ENCODE results near the gene PITPNM3. TPM values are rescaled to one million over a fixed set of nuclear protein-coding genes. Genes with fewer than 3 reads are reported as not detected.

The PITPNM3 gene
- total RNA-seq, 1 experiment from 2014 or later, result 4.2 TPM

DNA sequence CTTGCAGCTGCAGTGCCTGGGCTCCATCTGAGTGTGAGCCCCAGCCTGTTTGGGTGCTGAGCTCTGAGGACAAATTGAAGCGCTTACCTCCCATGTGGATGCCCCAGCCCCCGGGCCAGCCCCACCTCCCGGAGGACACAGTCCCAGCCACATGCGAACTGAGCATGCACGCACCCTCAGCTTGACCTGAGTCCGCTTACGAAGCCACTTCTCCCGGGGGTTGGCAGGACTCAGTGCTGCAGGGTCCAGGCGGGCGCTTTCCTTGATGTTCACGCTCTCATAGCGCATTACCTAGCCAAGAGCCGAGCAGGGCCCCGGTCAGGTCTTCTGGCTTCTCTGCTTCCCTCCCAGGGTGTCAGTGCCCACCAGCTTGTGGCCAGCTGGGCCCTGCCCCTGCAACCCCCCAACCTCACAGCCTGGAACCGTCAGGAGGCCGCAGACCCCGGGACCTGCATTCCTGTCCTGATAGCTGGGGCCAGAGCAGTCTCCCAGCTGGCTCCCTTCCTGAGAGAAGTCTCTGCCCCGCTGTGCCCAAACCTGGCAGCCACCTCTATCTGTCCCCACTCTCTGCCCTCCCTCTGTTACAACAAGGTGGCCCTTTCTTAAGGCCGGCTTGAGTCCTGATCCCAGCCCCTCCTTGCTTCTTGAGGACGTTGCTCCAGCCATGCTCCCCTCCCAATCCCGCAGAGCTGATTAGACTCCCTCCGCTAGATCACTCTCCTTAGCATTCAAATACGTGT lies 88.1 kb downstream of the PITPNM3 start:
- Histone ChIP-seq H3K9me3 (ENCODE audit: control insufficient read depth in 1 of 2, insufficient read depth in 1 of 2, low read depth in 1 of 2, low read length in 2 of 2) (peaks cover 0 to 10% of the 10 kb centered on the region in 2 experiments; a peak in 1 of 4 replicates), H3K9ac (ENCODE audit: low read length) (no peak overlapping the region), H2AFZ (ENCODE audit: low read depth, low read length, poor library complexity, severe bottlenecking) (no peak overlapping the region), H3K36me3 (ENCODE audit: control insufficient read depth in 1 of 2, insufficient read depth in 2 of 2, low read length in 2 of 2) (no peaks in the 10 kb centered on the region), H4K20me1 (ENCODE audit: insufficient read depth) (no peaks in the 10 kb centered on the region), H3K27ac (ENCODE audit: low read depth, low read length) (no peak overlapping the region), H3K27me3 (ENCODE audit: insufficient read depth, low read length) (no peaks in the 10 kb centered on the region), H3K9me2 (ENCODE audit: insufficient read depth) (no peaks in the 10 kb centered on the region), H3K79me2 (ENCODE audit: insufficient read depth, low read length) (no peaks in the 10 kb centered on the region), H3K4me2 (ENCODE audit: low read length) (no peak overlapping the region), H3K4me1 (ENCODE audit: control insufficient read depth in 1 of 2, insufficient read depth in 2 of 2, low read length in 2 of 2) (peaks cover 12 to 18% of the 10 kb centered on the region in 2 experiments; a peak in 3 of 4 replicates), H3K4me3 (replicated peaks in 1 of 2; ENCODE audit: low read depth in 1 of 2, low read length in 2 of 2) (no peak overlapping the region)
- RAD21 ChIA-PET (ENCODE audit: low non-redundant PET in 1 of 2, low total read pairs in 2 of 2, uncharacterized antibody in 2 of 2, unreplicated experiment in 2 of 2), result no interaction called here
- POLR2A ChIA-PET, result no interaction called here
- TF ChIP-seq EGR1 (IDR thresholded peaks at IDR 0.05; ENCODE audit: low read depth) (no peak), SIN3A (IDR thresholded peaks at IDR 0.05; ENCODE audit: low read depth) (no peak), EZH2phosphoT487 (IDR thresholded peaks at IDR 0.05; ENCODE audit: borderline replicate concordance) (no peak), SP1 (IDR thresholded peaks at IDR 0.05; ENCODE audit: low read depth) (no peak), POLR2A (IDR thresholded peaks at IDR 0.05; ENCODE audit: borderline replicate concordance, extremely low read depth, insufficient read depth, insufficient read length) (no peak), ELF1 (IDR thresholded peaks at IDR 0.05; ENCODE audit: borderline replicate concordance, low read depth) (no peak), RAD21 (IDR thresholded peaks at IDR 0.05; ENCODE audit: low read depth) (no peak), CEBPB (IDR thresholded peaks at IDR 0.05; ENCODE audit: low read depth) (no peak)
- TF ChIP-seq, protein P1, sequence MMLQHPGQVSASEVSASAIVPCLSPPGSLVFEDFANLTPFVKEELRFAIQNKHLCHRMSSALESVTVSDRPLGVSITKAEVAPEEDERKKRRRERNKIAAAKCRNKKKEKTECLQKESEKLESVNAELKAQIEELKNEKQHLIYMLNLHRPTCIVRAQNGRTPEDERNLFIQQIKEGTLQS (IDR thresholded peaks at IDR 0.05), result no peak
- TF ChIP-seq, protein P2, sequence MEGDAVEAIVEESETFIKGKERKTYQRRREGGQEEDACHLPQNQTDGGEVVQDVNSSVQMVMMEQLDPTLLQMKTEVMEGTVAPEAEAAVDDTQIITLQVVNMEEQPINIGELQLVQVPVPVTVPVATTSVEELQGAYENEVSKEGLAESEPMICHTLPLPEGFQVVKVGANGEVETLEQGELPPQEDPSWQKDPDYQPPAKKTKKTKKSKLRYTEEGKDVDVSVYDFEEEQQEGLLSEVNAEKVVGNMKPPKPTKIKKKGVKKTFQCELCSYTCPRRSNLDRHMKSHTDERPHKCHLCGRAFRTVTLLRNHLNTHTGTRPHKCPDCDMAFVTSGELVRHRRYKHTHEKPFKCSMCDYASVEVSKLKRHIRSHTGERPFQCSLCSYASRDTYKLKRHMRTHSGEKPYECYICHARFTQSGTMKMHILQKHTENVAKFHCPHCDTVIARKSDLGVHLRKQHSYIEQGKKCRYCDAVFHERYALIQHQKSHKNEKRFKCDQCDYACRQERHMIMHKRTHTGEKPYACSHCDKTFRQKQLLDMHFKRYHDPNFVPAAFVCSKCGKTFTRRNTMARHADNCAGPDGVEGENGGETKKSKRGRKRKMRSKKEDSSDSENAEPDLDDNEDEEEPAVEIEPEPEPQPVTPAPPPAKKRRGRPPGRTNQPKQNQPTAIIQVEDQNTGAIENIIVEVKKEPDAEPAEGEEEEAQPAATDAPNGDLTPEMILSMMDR (IDR thresholded peaks at IDR 0.05 in 2 of 3, conservative IDR thresholded peaks at IDR 0.05 in 1 of 3; ENCODE audit: borderline replicate concordance in 1 of 3, insufficient read depth in 1 of 3, low read depth in 2 of 3, low read length in 2 of 3), result no peak
- TF ChIP-seq, protein P3, sequence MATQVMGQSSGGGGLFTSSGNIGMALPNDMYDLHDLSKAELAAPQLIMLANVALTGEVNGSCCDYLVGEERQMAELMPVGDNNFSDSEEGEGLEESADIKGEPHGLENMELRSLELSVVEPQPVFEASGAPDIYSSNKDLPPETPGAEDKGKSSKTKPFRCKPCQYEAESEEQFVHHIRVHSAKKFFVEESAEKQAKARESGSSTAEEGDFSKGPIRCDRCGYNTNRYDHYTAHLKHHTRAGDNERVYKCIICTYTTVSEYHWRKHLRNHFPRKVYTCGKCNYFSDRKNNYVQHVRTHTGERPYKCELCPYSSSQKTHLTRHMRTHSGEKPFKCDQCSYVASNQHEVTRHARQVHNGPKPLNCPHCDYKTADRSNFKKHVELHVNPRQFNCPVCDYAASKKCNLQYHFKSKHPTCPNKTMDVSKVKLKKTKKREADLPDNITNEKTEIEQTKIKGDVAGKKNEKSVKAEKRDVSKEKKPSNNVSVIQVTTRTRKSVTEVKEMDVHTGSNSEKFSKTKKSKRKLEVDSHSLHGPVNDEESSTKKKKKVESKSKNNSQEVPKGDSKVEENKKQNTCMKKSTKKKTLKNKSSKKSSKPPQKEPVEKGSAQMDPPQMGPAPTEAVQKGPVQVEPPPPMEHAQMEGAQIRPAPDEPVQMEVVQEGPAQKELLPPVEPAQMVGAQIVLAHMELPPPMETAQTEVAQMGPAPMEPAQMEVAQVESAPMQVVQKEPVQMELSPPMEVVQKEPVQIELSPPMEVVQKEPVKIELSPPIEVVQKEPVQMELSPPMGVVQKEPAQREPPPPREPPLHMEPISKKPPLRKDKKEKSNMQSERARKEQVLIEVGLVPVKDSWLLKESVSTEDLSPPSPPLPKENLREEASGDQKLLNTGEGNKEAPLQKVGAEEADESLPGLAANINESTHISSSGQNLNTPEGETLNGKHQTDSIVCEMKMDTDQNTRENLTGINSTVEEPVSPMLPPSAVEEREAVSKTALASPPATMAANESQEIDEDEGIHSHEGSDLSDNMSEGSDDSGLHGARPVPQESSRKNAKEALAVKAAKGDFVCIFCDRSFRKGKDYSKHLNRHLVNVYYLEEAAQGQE (IDR thresholded peaks at IDR 0.05; ENCODE audit: low read depth), result no peak
- intact Hi-C loops (cut with micrococcal nuclease), result no loop called here
- ATAC-seq (no peak), DNase-seq (ENCODE audit: low read depth, low spot score) (no peak)
- CTCF ChIA-PET, result no interaction called here
- BruUV-seq (replicated peaks), result no TSS peak

Data from HCT116 (cell line).